ENCODE results near the gene NAT9.

- peak in 1 of 5 experiments; percentile 24 for TF ChIP-seq CTCF (IDR thresholded peaks at IDR 0.05)
- no peak for TF ChIP-seq POLR2A (IDR thresholded peaks at IDR 0.05)
- no peak for TF ChIP-seq EP300 (IDR thresholded peaks at IDR 0.05)
Measured at GRCh38 chr17:74810699-74811485, 34.7 kb upstream of the NAT9 start.

Data from tibial nerve (tissue), 4 donors.